HK-2 (cell line): ENCODE measurements around the gene TJP3.

Experiments used
- DNase-seq: peaks from one replicate; pipeline ENCODE4 v3.0.0-alpha.2; 2018; ENCODE audit not compliant: unreplicated experiment

The TJP3 gene

GRCh38 chr19:3782903-3783302 lies 74.7 kb downstream of the TJP3 start:
- no peak for DNase-seq

DNA sequence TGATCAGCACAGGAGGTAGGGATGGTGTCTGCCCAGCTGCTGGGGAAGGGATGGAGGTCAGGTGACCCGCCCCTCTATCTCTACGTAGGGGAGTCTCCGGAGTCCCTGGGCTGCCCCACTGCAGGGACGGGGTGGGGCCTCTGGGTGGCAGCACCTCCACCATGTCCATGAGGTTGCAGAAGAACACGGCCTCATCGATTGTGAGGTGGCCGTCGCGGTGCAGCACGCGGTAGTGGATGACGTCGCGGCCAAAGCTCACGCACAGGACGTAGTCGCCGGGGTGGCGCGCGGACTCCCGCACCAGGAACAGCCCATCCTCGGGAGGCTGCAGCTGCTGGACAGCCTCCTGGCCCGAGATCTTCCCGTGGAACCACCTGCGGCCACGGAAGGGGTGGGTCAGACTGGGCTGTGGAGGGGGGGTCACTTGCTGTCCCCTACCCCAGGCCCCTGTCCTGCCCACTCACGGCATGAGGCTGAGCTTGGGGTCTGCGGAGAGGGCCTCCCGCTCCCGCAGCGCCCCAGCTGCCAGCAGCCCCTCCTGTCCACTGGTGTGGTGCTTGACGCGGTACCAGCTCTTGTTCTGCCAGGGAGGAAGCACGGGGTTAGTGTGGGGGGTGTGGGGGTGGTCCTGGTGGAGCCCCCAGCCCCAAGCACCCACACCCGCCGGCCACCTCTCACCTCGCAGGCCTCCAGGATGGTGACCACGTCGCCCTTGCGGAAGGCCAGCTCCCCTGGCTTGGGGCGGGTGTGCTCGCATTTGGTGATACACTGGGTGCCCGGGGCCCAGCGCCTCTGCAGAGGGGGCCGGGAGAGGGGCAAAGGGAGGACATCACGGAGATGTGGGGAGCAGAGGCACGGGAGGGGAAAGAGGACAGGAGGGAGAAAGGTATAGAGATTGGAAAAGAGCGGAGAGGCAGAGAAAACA lies 75.7 kb downstream of the TJP3 start:
- no peak for DNase-seq

- DNase-seq: peak; percentile 70
Measured at GRCh38 chr19:3784607-3785450, 76.6 kb downstream of the TJP3 start.

DNA sequence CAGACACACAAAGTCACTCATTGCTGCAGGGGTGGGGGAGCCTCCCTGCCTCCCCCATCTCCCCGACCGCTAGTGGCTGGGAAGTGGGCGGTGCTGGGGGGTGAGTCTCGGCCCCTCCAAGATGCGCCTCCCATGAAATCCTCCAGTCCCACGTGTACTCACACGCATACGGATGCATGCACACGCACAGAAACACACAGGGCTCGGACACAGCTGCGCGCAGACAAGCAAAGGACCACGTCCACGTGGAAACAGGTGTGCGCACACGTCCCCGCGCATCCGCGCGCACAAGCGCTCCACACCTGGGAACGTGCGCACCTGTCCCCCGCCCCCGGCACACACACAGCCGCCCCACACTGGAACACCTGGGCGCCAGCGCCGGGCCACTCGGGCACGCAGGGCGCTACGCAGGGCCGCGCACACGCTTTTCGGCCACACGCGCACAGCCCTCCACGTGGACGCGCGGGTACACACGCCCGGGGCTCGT lies 77.3 kb downstream of the TJP3 start:
- no peak for DNase-seq

GRCh38 chr19:3785938-3786824 lies 78.0 kb downstream of the TJP3 start, which contains the start of gene MATK:
TSS of gene MATK (minus strand) at chr19:3786381. CDS start at chr19:3785135, 1,246 bp downstream.
- no peak for DNase-seq

- no peak for DNase-seq
Measured at GRCh38 chr19:3788996-3789778, 81.0 kb downstream of the TJP3 start.

GRCh38 chr19:3790209-3790734 lies 82.1 kb downstream of the TJP3 start:
- DNase-seq: no peak

GRCh38 chr19:3790941-3791340 lies 82.8 kb downstream of the TJP3 start:
- no peak for DNase-seq

DNA sequence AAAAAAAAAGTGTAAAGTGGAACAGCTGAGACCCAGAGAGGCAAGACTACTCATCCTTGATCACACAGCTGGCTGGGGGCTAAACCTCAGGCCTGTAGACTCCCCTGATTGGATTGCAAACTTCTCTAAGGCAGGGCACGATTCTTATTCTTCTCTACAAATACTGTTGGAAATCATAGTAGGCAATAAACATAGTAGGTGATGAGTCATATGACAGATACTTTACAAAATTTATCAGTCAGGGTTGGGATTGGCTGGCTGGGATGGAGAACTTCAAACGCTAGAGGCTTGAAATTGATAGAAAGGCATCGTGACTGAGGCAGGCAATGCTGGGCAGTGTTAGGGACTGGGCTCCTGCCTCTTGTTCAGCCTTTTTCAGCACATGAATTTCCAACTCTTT lies 83.9 kb downstream of the TJP3 start:
- no peak for DNase-seq

- no peak for DNase-seq
Measured at GRCh38 chr19:3793799-3794198, 85.6 kb downstream of the TJP3 start.

DNA sequence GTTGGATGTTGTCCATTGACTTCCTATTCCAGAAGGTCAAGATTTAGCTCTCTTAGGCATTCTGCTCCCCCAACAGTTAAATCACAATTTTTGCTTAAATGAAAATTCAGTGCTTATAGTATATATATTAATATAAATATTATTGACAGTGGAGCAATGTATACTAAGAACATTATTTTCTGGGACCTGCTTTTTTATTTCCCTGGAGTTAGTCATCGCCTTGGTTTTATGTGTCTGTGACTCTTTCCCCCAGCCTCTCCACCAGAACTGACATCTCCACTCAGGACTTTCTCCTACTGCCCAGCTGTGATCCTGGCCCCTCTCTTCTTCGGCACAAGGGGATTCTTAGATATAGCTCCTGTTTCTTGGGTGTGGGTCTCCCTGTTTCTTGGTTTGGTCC lies 88.2 kb downstream of the TJP3 start:
- no peak for DNase-seq

- no peak for DNase-seq
Measured at GRCh38 chr19:3798137-3798536, 90.0 kb downstream of the TJP3 start.
